Measurements from ENCODE around the gene ST7. TPM values are rescaled to one million over a fixed set of nuclear protein-coding genes. Genes with fewer than 3 reads are reported as not detected.

ST7 gene
- total RNA-seq, 2 experiments from 2014 or later, result 5.9 to 9.2 TPM

DNA sequence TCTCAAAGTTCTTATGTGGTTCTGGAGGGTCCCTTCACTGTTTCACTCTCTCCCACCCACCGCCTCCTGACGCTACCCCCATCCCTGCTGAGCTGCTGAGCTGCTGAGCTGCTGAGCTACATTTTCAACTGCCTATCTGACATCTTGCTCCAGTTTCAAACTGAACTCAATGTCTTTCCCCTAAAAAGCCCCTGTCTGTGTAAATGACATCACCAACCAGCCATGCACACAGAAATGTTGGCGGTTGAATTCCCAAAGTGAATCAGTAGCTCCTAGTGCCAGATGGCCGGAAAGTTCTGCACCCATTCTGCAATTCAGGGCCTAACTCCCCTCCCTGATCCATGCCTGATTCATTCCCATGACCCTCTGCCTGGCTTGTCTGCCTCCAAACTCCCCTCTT lies 298.4 kb downstream of the ST7 start:
- no peak overlapping the region for H3K4me3 Mint-ChIP-seq
- intact Hi-C loops (cut with micrococcal nuclease), result no loop called here
- H3K9me3 Mint-ChIP-seq, result no peaks in the 10 kb centered on the region
- DNase-seq, result no peak
- CTCF ChIA-PET, result no interaction called here
- POLR2A ChIA-PET, result no interaction called here
- H3K4me1 Mint-ChIP-seq (ENCODE audit: low read depth), result no peaks in the 10 kb centered on the region
- H3K27me3 Mint-ChIP-seq, result peaks cover 3% of the 10 kb centered on the region
- no peaks in the 10 kb centered on the region for H3K36me3 Mint-ChIP-seq (ENCODE audit: low read depth)
- H3K27ac Mint-ChIP-seq, result no peak overlapping the region
- no peak for ATAC-seq
- TF ChIP-seq, protein P1, sequence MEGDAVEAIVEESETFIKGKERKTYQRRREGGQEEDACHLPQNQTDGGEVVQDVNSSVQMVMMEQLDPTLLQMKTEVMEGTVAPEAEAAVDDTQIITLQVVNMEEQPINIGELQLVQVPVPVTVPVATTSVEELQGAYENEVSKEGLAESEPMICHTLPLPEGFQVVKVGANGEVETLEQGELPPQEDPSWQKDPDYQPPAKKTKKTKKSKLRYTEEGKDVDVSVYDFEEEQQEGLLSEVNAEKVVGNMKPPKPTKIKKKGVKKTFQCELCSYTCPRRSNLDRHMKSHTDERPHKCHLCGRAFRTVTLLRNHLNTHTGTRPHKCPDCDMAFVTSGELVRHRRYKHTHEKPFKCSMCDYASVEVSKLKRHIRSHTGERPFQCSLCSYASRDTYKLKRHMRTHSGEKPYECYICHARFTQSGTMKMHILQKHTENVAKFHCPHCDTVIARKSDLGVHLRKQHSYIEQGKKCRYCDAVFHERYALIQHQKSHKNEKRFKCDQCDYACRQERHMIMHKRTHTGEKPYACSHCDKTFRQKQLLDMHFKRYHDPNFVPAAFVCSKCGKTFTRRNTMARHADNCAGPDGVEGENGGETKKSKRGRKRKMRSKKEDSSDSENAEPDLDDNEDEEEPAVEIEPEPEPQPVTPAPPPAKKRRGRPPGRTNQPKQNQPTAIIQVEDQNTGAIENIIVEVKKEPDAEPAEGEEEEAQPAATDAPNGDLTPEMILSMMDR (IDR thresholded peaks at IDR 0.05), result no peak

DNA sequence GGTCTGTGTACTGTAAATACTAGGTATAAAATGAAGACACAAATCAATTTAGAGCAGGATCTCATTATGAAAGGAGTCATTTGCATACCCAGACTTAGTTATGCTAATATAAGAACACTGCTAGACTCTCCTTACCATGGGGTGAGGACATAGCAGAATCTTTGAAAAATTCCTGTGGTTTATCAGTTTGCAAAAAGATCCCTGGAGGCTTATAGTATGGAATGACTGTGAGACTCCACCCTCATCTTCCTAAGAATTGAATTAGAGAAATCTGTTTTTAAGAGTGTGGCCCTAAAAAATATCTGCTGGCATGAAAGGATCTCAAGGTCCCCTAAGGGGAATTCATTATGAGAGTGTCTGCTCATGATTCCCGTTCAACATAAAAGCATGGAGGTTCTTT lies 306.3 kb downstream of the ST7 start:
- Mint-ChIP-seq H3K9me3 (no peaks in the 10 kb centered on the region), H3K27ac (no peak overlapping the region), H3K4me1 (ENCODE audit: low read depth) (no peaks in the 10 kb centered on the region), H3K36me3 (ENCODE audit: low read depth) (no peaks in the 10 kb centered on the region), H3K27me3 (peaks cover 6% of the 10 kb centered on the region), H3K4me3 (no peak overlapping the region)
- ATAC-seq (no peak), DNase-seq (no peak)
- POLR2A ChIA-PET, result no interaction called here
- TF ChIP-seq, protein P1 (IDR thresholded peaks at IDR 0.05), result no peak
- CTCF ChIA-PET, result no interaction called here
- intact Hi-C loops (cut with micrococcal nuclease), result no loop called here

- CTCF ChIA-PET, result no interaction called here
- ATAC-seq (no peak), DNase-seq (no peak)
- TF ChIP-seq, protein P1 (IDR thresholded peaks at IDR 0.05), result no peak
- Mint-ChIP-seq H3K27me3 (peaks cover 9% of the 10 kb centered on the region), H3K27ac (no peak overlapping the region), H3K4me1 (ENCODE audit: low read depth) (no peaks in the 10 kb centered on the region), H3K36me3 (ENCODE audit: low read depth) (no peaks in the 10 kb centered on the region), H3K9me3 (no peaks in the 10 kb centered on the region), H3K4me3 (no peak overlapping the region)
- intact Hi-C loops (cut with micrococcal nuclease), result no loop called here
- POLR2A ChIA-PET, result no interaction called here
Measured at GRCh38 chr7:117262546-117262945, 309.2 kb downstream of the ST7 start.

GRCh38 chr7:117264716-117265115 lies 311.4 kb downstream of the ST7 start:
- no peak for ATAC-seq
- no peak overlapping the region for H3K4me3 Mint-ChIP-seq
- intact Hi-C loops (cut with micrococcal nuclease), result no loop called here
- TF ChIP-seq, protein P1 (IDR thresholded peaks at IDR 0.05), result no peak
- peaks cover 7% of the 10 kb centered on the region for H3K27me3 Mint-ChIP-seq
- H3K27ac Mint-ChIP-seq, result no peak overlapping the region
- DNase-seq, result no peak
- H3K9me3 Mint-ChIP-seq, result no peaks in the 10 kb centered on the region
- ChIA-PET POLR2A (interaction anchor here (0.6 kb wide), 1 partner anchor 909 kb away, joined by 3 read pairs; no protein-coding TSS in a partner anchor), CTCF (no interaction called here)
- H3K4me1 Mint-ChIP-seq (ENCODE audit: low read depth), result no peaks in the 10 kb centered on the region
- no peaks in the 10 kb centered on the region for H3K36me3 Mint-ChIP-seq (ENCODE audit: low read depth)

DNA sequence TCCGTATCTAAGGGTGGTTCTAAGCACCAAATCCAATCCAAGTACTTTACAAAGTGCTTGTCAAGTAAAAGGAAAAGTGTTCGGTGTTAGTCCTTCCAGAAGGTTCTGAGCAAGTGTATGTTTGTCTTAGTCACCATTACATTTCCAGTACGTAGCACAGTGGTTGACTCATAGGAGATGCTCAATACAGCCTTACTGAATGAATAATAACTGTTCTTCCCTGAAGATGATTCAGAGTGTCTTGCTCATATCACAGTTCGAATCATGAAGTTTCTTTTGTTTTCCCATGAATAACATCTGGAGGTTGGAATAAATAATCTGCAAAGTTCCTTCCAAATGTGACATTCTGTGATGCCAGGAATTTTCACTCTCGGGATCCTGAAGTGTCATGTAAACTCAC lies 316.1 kb downstream of the ST7 start:
- Mint-ChIP-seq H3K4me3 (no peak overlapping the region), H3K27me3 (peaks cover 11% of the 10 kb centered on the region), H3K4me1 (ENCODE audit: low read depth) (no peaks in the 10 kb centered on the region), H3K27ac (no peak overlapping the region), H3K36me3 (ENCODE audit: low read depth) (no peaks in the 10 kb centered on the region), H3K9me3 (no peaks in the 10 kb centered on the region)
- CTCF ChIA-PET, result no interaction called here
- intact Hi-C loops (cut with micrococcal nuclease), result no loop called here
- DNase-seq (no peak), ATAC-seq (no peak)
- TF ChIP-seq, protein P1 (IDR thresholded peaks at IDR 0.05), result no peak
- POLR2A ChIA-PET, result no interaction called here
